Activated CD4-positive, alpha-beta T cell treated with anti-CD3 and anti-CD28 coated beads, Interleukin-2, amount 50 U/mL, for 16 hours (primary cell): Measurements from ENCODE around the gene SPATA9.

ENCODE experiments used
- DNase-seq: peaks from one replicate; pipeline ENCODE4 v3.0.0-alpha.2; 2020

SPATA9 gene

GRCh38 chr5:95682891-95683290, at the start of gene SPATA9:
TSS of gene SPATA9 (minus strand) at chr5:95682991. CDS start at chr5:95682854, 137 bp downstream.
- no peak for DNase-seq

GRCh38 chr5:95731571-95732554, 49.1 kb upstream of the SPATA9 start:
- DNase-seq = peak; percentile 27

- peak; percentile 17 for DNase-seq
Observed at GRCh38 chr5:95730730-95731570, 48.2 kb upstream of the SPATA9 start, which contains the start of gene RHOBTB3. TSS of gene RHOBTB3 (plus strand) at chr5:95731336. CDS start at chr5:95731683, 347 bp downstream.

- no peak for DNase-seq
Observed at GRCh38 chr5:95730011-95730700, 47.4 kb upstream of the SPATA9 start.

GRCh38 chr5:95729115-95730010, 46.6 kb upstream of the SPATA9 start:
- no peak for DNase-seq

DNA sequence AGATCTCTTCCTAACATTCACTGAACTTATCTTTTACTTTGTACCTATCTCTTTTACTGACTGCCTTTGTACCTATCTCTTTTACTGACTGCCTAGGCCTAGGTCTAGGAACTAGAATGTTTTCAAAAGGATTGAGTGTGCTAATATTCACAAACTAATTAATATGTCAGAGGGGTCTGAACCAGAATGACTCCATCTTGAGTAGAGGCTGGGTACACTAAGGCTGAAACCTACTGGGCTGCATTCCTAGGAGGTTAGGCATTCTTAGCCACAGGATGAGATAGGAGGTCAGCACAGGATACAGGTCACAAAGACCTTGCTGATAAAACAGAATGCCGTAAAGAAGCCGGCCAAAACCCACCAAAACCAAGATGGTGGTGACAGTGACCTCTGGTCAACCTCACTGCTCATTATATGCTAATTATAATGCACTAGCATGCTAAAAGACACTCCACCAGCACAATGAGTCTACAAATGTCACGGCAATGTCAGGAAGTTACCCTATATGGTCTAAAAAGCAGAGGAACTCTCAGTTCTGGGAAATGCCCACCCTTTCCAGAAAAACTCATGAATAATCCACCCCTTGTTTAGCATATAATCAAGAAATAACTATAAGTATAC, 45.8 kb upstream of the SPATA9 start:
- no peak for DNase-seq

- no peak for DNase-seq
Observed at GRCh38 chr5:95727764-95728191, 45.0 kb upstream of the SPATA9 start.

DNA sequence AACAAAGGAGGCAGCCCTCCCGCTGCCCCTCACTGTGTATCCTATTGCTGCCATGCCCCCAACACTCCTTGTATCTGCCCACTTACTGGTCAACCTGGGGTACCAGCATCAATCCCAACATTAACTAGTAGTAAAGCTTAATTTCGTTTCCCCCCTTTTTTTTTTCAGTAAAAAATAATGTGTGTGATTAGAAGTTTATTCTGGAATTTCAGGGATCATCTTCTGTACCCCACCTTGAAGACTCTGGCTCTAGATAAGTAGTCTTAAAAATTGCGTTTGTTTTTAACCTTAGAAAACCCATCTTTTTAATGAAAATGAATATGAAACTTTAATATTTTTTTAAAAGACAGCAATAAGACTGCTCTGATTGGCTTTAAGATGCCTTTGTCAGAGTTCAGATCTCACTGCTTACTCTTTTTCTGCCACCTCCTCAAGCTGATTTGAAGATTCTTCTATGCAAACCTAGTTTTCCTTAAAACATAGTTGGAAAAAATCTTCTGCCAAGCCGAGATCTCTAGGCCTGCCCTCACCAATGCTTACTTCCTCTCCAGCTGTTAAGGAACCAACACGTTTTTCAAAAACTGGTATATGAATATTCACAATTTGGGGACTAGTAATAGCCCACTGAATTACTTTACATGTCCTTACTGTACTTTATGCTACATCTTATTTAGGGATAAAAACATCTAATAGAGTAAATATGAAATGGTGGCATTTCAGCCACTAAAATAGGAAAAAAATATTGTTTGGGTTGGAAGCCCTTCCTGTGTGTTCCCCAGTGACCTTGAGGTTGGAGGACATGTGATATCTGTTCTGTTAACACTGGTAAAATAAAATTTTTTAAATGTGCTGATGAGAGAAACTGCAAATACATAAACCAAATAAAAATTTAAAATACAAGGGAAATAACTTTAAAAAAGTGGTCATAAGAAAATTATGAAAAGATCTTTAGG, 44.3 kb upstream of the SPATA9 start:
- no peak for DNase-seq

DNA sequence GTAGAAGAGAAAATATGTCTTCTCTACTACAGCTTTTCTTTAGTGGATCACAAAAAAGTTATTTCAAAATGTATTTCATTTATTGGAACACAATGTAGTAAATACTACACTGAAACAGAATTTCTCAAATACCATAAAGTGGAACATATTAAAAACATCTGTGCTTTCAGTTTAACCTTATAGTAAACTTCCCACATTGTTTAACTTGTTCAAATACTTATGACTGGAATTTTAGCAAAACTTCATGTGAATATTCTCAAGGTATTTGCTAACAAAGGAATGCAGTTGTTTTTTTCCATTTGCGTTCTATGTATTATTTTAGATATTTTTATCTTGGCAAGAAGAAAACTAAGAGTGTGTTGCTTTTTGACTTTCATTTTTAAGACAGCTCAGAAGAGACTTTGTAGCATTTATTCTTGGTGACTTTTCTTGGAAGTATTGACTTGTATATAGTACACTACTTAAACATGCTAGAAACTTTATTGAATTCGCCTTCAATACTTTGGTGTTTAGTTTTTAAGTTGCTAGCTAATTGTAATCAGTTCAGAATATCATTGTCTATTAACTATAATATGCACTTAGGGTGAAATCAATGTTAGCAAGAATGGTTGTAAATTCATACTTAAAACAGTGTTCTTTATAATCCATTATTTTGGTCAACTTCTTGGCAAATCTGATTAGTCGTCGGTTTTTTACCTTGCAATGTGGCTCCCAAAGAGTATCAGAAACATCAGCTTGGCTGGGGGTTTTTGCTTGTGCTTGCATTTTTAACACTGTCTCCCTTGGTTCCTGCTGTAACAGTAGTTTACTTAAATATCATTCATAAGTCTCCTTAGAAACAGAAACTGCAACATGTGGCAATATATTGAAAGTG, 43.4 kb upstream of the SPATA9 start:
- DNase-seq = no peak

GRCh38 chr5:95725071-95725820, 42.5 kb upstream of the SPATA9 start:
- no peak for DNase-seq

DNA sequence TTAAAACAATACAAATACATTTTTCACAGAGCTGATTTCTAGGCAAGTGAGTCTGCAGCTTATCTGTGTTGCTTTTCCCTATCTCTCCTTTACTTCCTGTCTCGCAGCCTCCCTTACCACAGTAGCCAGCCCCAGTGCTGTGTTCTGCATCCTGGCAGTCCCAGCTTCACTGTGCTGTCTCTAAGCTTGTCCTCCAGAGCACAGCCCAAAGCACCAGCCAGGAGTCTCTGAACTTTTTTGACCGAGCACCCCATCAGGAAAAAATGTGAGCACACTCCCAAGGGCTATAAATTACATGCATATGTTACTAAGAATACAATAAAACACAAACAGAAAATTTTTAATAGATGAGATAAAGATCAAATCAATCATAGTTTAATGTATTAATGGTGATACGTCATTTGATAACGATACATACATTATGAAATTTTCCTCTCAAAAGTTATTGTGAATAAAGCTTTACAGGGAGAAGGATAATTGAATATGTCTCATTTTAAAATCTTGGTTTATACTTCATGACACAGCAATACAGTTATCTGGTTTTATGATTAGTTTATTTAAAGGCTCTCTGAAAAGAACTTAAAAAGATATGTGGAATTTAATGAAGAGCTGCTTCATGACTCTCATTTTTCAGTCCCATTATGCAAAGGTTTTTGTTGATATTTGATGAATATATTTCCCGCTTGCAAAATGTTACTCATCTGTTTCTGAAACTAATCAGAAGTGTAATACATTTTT, 41.0 kb upstream of the SPATA9 start:
- no peak for DNase-seq

- no peak for DNase-seq
Observed at GRCh38 chr5:95721582-95722295, 38.9 kb upstream of the SPATA9 start.

DNA sequence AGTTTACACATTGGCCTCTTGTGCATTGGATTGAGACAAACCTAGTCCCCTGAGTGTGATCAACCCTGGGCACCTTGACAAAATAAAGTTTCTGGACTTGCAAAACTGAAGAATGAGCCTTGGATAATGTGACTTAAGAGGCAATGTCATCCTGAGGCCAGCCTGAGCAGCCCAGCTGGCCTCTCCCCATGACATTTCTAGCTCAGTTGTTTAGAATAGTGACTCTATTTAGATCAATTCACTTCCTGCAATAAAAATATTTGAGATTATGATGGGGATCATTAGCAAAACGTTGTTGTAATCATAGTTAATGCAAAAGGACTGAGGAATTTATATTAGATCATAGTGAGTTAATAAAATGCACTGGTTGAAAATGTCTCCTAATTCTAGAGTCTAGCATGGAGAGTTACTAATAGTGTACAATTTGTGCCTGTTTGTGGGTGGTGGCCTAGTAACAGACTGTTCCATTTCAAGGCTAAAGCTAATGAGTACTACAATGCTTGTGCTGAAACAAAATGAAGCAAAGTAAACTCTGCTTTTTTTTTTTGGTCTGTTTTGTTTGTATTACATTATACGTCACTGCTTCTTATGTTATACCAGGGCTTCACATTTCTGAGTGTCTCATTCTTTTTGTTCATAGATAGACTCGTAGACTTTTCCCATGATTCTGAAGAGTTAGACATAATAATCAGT, 37.4 kb upstream of the SPATA9 start:
- DNase-seq = no peak

DNA sequence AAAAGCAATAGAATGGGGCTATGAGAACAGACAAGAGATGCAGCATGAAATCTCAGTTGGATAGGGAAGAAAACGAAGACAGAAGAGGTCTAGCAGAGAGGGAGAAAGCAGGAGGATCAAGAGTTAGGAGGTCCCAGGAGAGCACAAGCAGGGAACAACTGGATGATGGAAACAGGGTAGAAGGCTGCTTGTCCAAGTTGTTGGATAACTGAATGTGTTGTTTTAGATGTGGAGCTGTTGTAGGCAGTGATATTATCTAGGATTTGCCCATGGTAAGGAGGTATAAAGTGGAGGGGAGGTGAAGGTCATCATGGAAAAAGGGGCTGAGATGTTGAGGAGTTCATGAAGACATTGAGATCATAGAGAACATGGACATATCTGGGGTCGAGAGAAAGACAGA, 35.9 kb upstream of the SPATA9 start:
- DNase-seq = no peak

- DNase-seq = peak; percentile 78
Observed at GRCh38 chr5:95718203-95718602, 35.4 kb upstream of the SPATA9 start.

DNA sequence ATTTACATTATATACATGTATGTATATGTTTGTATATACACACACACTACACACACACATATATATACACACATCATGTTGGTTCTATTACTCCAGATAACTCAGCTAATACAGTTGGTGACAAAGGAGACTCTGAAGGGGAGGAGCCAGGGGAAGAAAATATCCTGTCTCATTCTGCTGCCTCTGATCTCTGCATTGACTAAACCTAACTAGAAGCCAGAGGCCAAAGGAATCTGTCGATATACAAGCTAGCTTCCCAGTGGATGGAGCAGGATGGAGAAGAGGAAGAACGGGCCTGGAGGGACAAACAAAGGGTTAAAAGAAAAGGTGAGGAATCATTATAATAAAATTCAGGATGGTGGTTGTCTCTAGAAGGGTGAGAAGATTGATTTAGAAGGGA, 34.6 kb upstream of the SPATA9 start:
- no peak for DNase-seq
